Gastroesophageal sphincter (tissue), 4 donors: ENCODE data around the gene PPP1R27. TPM values are rescaled to one million over a fixed set of nuclear protein-coding genes. Genes with fewer than 3 reads are reported as not detected.

Experiments used
- ATAC-seq: fragments of 150-250 bp; one replicate; pipeline ENCODE4 v1.9.1; 2016; ENCODE audit warnings: mild to moderate bottlenecking, moderate library complexity
- H3K27ac ChIP-seq, 4 donors: fragments of 200-600 bp; sonication (generic) in 3 of 4; 1 replicate in 3 of 4; 2 replicates in 1 of 4; pipeline ENCODE4 v1.5.1; 2016 to 2019
- H3K27me3 ChIP-seq: fragments of 200-600 bp; sonication (generic); one replicate; pipeline ENCODE4 v1.5.1; 2019
- H3K36me3 ChIP-seq, 2 donors: fragments of 200-600 bp; sonication (generic); one replicate each; pipeline ENCODE4 v1.5.1; 2019; ENCODE audit warnings: control low read depth in 1 of 2
- H3K4me1 ChIP-seq, 3 donors: fragments of 200-600 bp; sonication (generic); 1 replicate in 2 of 3; 2 replicates in 1 of 3; pipeline ENCODE4 v1.5.1; 2016 to 2019; ENCODE audit warnings: control low read depth in 2 of 3
- H3K4me3 ChIP-seq, 2 donors: fragments of 200-600 bp; sonication (generic); one replicate each; pipeline ENCODE4 v1.5.1; 2019; ENCODE audit warnings: mild to moderate bottlenecking in 1 of 2, moderate library complexity in 1 of 2
- H3K9me3 ChIP-seq, 3 donors: fragments of 200-600 bp; sonication (generic); one replicate each; pipeline ENCODE4 v1.5.1; 2017 to 2019; ENCODE audit warnings: control low read depth in 2 of 3
- CTCF ChIP-seq, 4 experiments: fragments of 200-600 bp in 2 of 4; fragments of 450-650 bp in 2 of 4; sonication (generic) in 1 of 4; IDR thresholded peaks; one replicate each; pipeline ENCODE4 v1.5.1; 2017 to 2019; ENCODE audit warnings: antibody characterized with exemption in 4 of 4, mild to moderate bottlenecking in 2 of 4, moderate library complexity in 2 of 4
- EP300 ChIP-seq: sonication (generic); formaldehyde crosslinking; IDR thresholded peaks from one replicate; pipeline ENCODE4 v1.6.1; 2017; ENCODE audit warnings: antibody characterized with exemption, mild to moderate bottlenecking
- POLR2A ChIP-seq, 2 donors: fragments of 450-650 bp; IDR thresholded peaks; one replicate each; pipeline ENCODE4 v1.6.1; 2017; ENCODE audit warnings: antibody characterized with exemption in 2 of 2, mild to moderate bottlenecking in 2 of 2, moderate library complexity in 1 of 2
- POLR2AphosphoS5 ChIP-seq: sonication (generic); formaldehyde crosslinking; IDR thresholded peaks from one replicate; pipeline ENCODE4 v1.6.1; 2017; ENCODE audit warnings: antibody characterized with exemption
- WGBS, 2 donors: methylation state at CpG; one replicate each; pipeline ENCODE4 v1.1.5; 2018; ENCODE audit warnings: low coverage in 1 of 2; 5-methylcytosine and 5-hydroxymethylcytosine counted together
- total RNA-seq, 4 donors: library from RNA; depleted of rRNA; stranded (reverse); fragments of >200 nt; gene quantifications; one replicate each; pipeline ENCODE4 v1.1.0, GENCODE V29; 2016

Gene PPP1R27
- total RNA-seq, 4 donors from 2014 or later: not detected

GRCh38 chr17:81792675-81793615 lies 41.9 kb downstream of the PPP1R27 start:
- no peak for ATAC-seq
- Histone ChIP-seq H3K4me1 (no peaks in the 10 kb centered on the region), H3K9me3 (no peaks in the 10 kb centered on the region), H3K36me3 (no peaks in the 10 kb centered on the region), H3K4me3 (no peak overlapping the region), H3K27me3 (peaks cover 34% of the 10 kb centered on the region), H3K27ac (no peak overlapping the region)
- no peak for TF ChIP-seq EP300
- no peak for TF ChIP-seq POLR2AphosphoS5
- TF ChIP-seq POLR2A (IDR thresholded peaks at IDR 0.05): no peak
- no peak for TF ChIP-seq CTCF (IDR thresholded peaks at IDR 0.05)
- WGBS, 2 donors: 85 to 94% methylated on average over 2 to 4 of the region's 8 CpGs

Other genes starting within 250 kb of the PPP1R27 start
- 10 to 100 TPM; 49.5 to 83.8 (median 58.0) TPM for gene NPLOC4, start 197.9 kb downstream of the PPP1R27 start, total RNA-seq
- under 1 TPM in 3 of 4 donors, not detected in 1; 0.27 to 0.89 (median 0.30) TPM for gene TSPAN10, start 197.9 kb downstream of the PPP1R27 start, total RNA-seq
- under 1 TPM in 1 of 4 donors, not detected in 3; 0.62 TPM for gene PDE6G, start 178.5 kb downstream of the PPP1R27 start, total RNA-seq
- gene OXLD1, start 168.4 kb downstream of the PPP1R27 start, total RNA-seq: 10 to 100 TPM; 19.4 to 31.8 (median 25.3) TPM
- gene CCDC137, start 168.3 kb downstream of the PPP1R27 start, total RNA-seq: 10 to 100 TPM in 2 of 4 donors, 1 to 10 TPM in 2; 8.2 to 16.1 (median 11.4) TPM
- 10 to 100 TPM; 26.2 to 52.8 (median 30.2) TPM for gene ARL16, start 151.3 kb downstream of the PPP1R27 start, total RNA-seq
- 10 to 100 TPM; 51.5 to 90.5 (median 66.6) TPM for gene HGS, start 151.0 kb downstream of the PPP1R27 start, total RNA-seq
- gene MRPL12, start 131.7 kb downstream of the PPP1R27 start, total RNA-seq: 10 to 100 TPM; 27.5 to 42.9 (median 29.3) TPM
- gene SLC25A10, start 122.8 kb downstream of the PPP1R27 start, total RNA-seq: 1 to 10 TPM; 3.0 to 8.8 (median 5.0) TPM
- under 1 TPM in 1 of 4 donors, not detected in 3; 0.47 TPM for gene GCGR, start 30.9 kb downstream of the PPP1R27 start, total RNA-seq
- gene MCRIP1, start 1.8 kb downstream of the PPP1R27 start, total RNA-seq: 100 to 1,000 TPM in 1 of 4 donors, 10 to 100 TPM in 3; 70.4 to 131 (median 85.9) TPM
- gene P4HB, start 25.5 kb upstream of the PPP1R27 start, total RNA-seq: 100 to 1,000 TPM; 257 to 365 (median 324) TPM
- gene ARHGDIA, start 36.3 kb upstream of the PPP1R27 start, total RNA-seq: 100 to 1,000 TPM; 120 to 219 (median 169) TPM
- gene ALYREF, start 56.5 kb upstream of the PPP1R27 start, total RNA-seq: 10 to 100 TPM; 26.6 to 68.1 (median 55.5) TPM
- 100 to 1,000 TPM in 3 of 4 donors, 10 to 100 TPM in 1; 81.0 to 128 (median 119) TPM for gene ANAPC11, start 56.7 kb upstream of the PPP1R27 start, total RNA-seq
- under 1 TPM in 2 of 4 donors, not detected in 2; 0.12 to 0.16 TPM for gene NPB, start 67.2 kb upstream of the PPP1R27 start, total RNA-seq
- 10 to 100 TPM; 18.4 to 45.8 (median 34.4) TPM for gene PCYT2, start 76.3 kb upstream of the PPP1R27 start, total RNA-seq
- gene SIRT7, start 83.1 kb upstream of the PPP1R27 start, total RNA-seq: 10 to 100 TPM; 14.3 to 24.1 (median 18.3) TPM
- 10 to 100 TPM; 18.8 to 39.3 (median 25.3) TPM for gene MAFG, start 92.7 kb upstream of the PPP1R27 start, total RNA-seq
- 1 to 10 TPM; 3.4 to 6.8 (median 5.1) TPM for gene PYCR1, start 102.2 kb upstream of the PPP1R27 start, total RNA-seq
- not detected for gene MYADML2, start 112.2 kb upstream of the PPP1R27 start, total RNA-seq
- gene NOTUM, start 126.1 kb upstream of the PPP1R27 start, total RNA-seq: under 1 TPM in 1 of 4 donors, not detected in 3; 0.22 TPM
- 10 to 100 TPM; 11.7 to 24.4 (median 18.6) TPM for gene ASPSCR1, start 142.6 kb upstream of the PPP1R27 start, total RNA-seq
- gene CENPX, start 187.8 kb upstream of the PPP1R27 start, total RNA-seq: 100 to 1,000 TPM in 1 of 4 donors, 10 to 100 TPM in 3; 65.3 to 110 (median 78.8) TPM
- gene LRRC45, start 188.3 kb upstream of the PPP1R27 start, total RNA-seq: 10 to 100 TPM in 2 of 4 donors, 1 to 10 TPM in 2; 4.4 to 16.3 (median 12.4) TPM
- gene RAC3, start 196.6 kb upstream of the PPP1R27 start, total RNA-seq: 1 to 10 TPM in 1 of 4 donors, under 1 TPM in 2, not detected in 1; 0.50 to 6.9 (median 0.54) TPM
- gene DCXR, start 202.6 kb upstream of the PPP1R27 start, total RNA-seq: 100 to 1,000 TPM in 2 of 4 donors, 10 to 100 TPM in 2; 70.7 to 140 (median 108) TPM
- 10 to 100 TPM; 28.8 to 48.2 (median 34.3) TPM for gene RFNG, start 216.8 kb upstream of the PPP1R27 start, total RNA-seq
- gene GPS1, start 216.8 kb upstream of the PPP1R27 start, total RNA-seq: 100 to 1,000 TPM in 1 of 4 donors, 10 to 100 TPM in 3; 69.3 to 103 (median 77.2) TPM
- 10 to 100 TPM; 35.8 to 62.8 (median 52.9) TPM for gene DUS1L, start 230.8 kb upstream of the PPP1R27 start, total RNA-seq